Fibroblast of the aortic adventitia (primary cell): Measurements from ENCODE around the gene TMEM183A. TPM values are rescaled to one million over a fixed set of nuclear protein-coding genes. Genes with fewer than 3 reads are reported as not detected.

Experiments used
- DNase-seq: peaks from one replicate; pipeline ENCODE4 v3.0.0-alpha.2; 2010; ENCODE audit warnings: low read depth
- H3K4me3 ChIP-seq: 2 replicates; pipeline ENCODE4 v1.5.1; 2011; ENCODE audit warnings: low read depth, mild to moderate bottlenecking, control low read depth, low read length, moderate library complexity
- total RNA-seq: library from RNA; depleted of rRNA; stranded (reverse); fragments of >200 nt; gene quantifications from 2 replicates; pipeline ENCODE4 v1.2.3, GENCODE V29; 2012; ENCODE audit warnings: low replicate concordance
- TF ChIP-seq, protein P1 (sequence below): IDR thresholded peaks from 2 replicates; pipeline ENCODE4 v1.5.1; 2011; ENCODE audit warnings: mild to moderate bottlenecking, low read length, control low read depth, inconsistent platforms; ENCODE audit not compliant: insufficient read depth

TMEM183A gene
- total RNA-seq, 1 donor, result 76.2 TPM

GRCh38 chr1:203028784-203029553 is 21.8 kb downstream of the TMEM183A start:
- DNase-seq, result no peak
- TF ChIP-seq, protein P1, sequence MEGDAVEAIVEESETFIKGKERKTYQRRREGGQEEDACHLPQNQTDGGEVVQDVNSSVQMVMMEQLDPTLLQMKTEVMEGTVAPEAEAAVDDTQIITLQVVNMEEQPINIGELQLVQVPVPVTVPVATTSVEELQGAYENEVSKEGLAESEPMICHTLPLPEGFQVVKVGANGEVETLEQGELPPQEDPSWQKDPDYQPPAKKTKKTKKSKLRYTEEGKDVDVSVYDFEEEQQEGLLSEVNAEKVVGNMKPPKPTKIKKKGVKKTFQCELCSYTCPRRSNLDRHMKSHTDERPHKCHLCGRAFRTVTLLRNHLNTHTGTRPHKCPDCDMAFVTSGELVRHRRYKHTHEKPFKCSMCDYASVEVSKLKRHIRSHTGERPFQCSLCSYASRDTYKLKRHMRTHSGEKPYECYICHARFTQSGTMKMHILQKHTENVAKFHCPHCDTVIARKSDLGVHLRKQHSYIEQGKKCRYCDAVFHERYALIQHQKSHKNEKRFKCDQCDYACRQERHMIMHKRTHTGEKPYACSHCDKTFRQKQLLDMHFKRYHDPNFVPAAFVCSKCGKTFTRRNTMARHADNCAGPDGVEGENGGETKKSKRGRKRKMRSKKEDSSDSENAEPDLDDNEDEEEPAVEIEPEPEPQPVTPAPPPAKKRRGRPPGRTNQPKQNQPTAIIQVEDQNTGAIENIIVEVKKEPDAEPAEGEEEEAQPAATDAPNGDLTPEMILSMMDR, result no peak
- no peak overlapping the region for H3K4me3 ChIP-seq

GRCh38 chr1:203031467-203031866 is 24.3 kb downstream of the TMEM183A start:
- DNase-seq, result no peak
- TF ChIP-seq, protein P1, result peak; percentile 30
- no peak overlapping the region for H3K4me3 ChIP-seq

GRCh38 chr1:203033287-203033686 is 26.1 kb downstream of the TMEM183A start:
- H3K4me3 ChIP-seq, result no peak overlapping the region
- no peak for DNase-seq
- TF ChIP-seq, protein P1, result no peak

- TF ChIP-seq, protein P1, result no peak
- DNase-seq, result no peak
These were observed 26.7 kb downstream of the TMEM183A start for GRCh38 chr1:203033917-203034316.

GRCh38 chr1:203034422-203035110 is 27.4 kb downstream of the TMEM183A start:
- DNase-seq, result no peak
- H3K4me3 ChIP-seq, result no peak overlapping the region
- TF ChIP-seq, protein P1, result no peak

More at GRCh38 chr1:203033917-203034316, 26.7 kb downstream of the TMEM183A start:
- no peak overlapping the region for H3K4me3 ChIP-seq

DNA sequence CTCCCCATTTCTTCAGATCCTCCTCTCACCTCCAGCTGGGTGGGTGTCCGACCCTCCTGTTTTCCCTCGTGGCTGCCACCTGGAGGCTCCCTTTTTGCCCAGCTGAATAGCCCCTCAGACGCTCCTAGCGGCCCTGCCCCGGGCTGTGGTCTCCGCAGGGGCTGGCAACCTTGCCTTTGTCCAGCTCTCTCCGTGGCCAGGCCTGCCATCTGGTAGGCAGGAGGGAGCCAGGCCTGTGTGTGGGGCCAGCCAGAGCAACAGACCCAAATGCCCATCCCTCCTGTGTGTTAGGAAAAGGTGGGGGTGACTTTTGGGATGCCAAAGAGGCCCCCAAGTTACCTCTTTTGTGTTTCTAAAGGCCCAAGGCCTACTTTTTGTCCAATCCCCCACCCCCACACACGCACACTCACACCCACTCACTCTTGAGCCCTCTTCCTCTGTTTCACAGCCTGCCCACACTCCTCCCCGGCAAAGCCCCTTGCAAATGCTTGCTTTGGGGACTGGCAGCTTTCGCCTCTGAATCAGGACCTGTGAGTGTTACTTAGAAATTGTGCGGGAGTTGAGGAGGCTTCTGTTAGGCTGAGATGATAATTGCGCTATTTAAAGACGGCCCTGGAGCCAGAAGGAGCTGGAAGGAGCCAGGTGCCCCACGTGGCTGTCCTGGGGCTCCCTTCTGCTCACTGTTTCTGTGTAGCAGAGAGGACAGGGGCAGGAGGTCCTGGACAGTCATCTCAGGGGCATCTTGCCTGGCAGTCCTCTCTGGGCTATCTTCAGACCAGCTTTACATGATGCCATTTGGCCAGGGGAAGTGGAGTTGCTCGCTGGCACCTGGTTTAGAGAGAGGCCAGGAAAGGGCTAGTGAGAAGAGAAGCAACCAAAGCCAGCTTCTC is 28.2 kb downstream of the TMEM183A start:
- TF ChIP-seq, protein P1, result no peak
- no peak overlapping the region for H3K4me3 ChIP-seq
- no peak for DNase-seq
